HG03139 (cell line): ENCODE results near the gene UTRN.

ENCODE experiments used
- ATAC-seq: cut with Tn5 transposase; IDR thresholded peaks from one replicate; pipeline ENCODE4 v1.9.1; 2021; ENCODE audit not compliant: unreplicated experiment

The UTRN gene

GRCh38 chr6:144284783-144285547, at the start of gene UTRN:
Gene UTRN (plus strand): TSS chr6:144285335. CDS start chr6:144291829, 6,494 bp downstream.
- ATAC-seq = peak; percentile 50

- ATAC-seq = no peak
Observed at GRCh38 chr6:144244688-144245087, 40.4 kb upstream of the UTRN start.

DNA sequence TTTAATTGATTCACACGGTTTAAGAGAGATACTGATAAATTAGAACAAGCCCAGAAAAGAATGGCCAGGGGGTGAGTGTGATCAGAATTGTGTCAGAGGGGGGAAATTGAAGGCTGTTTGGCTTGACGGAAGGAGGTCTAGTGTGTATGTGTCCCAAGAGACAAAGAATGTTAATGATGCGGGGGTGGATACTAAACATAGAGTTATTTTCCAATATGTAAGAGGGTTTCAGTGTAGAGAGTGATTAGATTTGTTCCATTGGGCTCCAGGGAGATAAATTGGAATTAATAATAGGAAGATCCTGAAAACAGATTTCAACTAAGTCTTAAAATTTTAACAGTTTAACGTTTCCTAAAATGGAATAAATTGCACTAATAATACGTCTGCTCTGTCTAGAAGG, 38.1 kb upstream of the UTRN start:
- no peak for ATAC-seq

GRCh38 chr6:144248003-144248402, 37.1 kb upstream of the UTRN start:
- no peak for ATAC-seq

- no peak for ATAC-seq
Observed at GRCh38 chr6:144248476-144249301, 36.4 kb upstream of the UTRN start.

DNA sequence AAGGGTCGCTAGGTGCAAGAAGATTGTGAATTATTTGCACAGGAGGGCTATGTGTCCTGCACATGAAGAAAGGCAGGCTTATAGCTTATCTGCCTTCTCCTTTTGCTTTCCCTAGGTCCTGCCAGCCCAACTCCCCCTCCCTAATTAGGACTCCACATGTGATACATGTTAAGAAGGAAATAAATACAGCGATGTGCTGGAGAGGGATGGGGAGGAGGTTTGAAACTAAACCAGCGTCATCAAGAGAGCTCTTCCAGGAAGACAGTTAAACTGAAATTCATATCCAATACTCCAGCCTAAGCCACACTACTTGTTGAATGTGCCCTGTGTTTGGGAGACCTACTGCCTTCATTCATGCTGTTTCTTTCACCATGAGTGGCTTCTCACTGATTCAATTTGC, 34.9 kb upstream of the UTRN start:
- no peak for ATAC-seq

DNA sequence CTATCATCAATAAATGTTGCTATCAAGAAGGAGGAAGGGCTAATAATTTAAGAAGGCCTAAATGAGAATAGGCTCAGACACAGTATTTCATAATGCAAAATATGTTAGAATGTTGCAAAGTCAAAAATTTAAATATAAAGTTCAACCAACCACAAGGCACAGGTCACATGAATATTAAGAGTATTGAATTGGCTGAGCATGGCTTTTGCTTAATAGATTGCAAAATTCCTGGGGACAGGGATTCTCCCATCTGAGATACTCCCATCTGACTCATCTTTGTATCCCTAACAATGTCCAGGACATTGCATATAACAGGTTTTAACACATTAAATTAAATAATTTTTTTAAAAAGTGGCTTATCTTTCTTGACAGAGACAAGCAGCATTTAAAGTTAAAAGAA, 32.9 kb upstream of the UTRN start:
- no peak for ATAC-seq

GRCh38 chr6:144259986-144260385, 25.1 kb upstream of the UTRN start:
- no peak for ATAC-seq

- ATAC-seq = no peak
Observed at GRCh38 chr6:144262470-144263369, 22.4 kb upstream of the UTRN start.

- no peak for ATAC-seq
Observed at GRCh38 chr6:144263786-144264185, 21.3 kb upstream of the UTRN start.

DNA sequence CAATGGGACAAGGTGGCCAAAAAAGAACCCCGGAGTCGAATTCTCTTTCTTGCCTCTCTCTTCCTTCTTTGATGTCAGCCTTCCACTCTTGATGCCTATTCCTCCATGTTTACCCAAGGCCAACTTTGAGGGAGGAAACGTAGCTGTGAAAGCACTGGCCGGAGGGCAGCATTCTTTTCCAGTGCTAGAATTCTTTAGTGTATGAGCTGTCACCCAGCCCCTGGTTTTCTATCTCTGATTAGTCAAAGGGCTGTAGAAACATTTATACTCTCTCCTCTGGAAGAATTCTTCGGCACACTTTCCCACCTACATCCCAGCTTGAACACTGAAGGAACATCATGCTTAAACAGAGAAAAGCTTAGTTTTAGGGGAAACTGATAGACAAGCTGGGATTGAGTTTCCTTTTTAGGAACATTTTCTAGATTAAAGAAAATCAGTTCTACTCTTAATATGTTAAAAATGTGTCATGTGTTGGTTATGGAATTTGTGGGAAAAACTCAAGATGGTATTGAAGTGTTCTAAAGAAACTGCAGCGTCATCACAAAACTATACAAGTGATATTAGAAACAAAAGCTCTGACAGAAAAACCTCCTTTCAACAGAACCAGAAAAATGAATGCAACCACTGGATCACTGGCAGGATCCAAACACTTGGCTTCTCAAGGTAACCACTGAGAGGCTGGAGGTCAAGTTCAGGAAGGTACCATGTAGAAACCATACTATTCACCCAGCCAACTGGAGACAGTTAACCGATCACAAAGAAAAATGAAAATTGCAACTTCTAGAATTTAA, 20.7 kb upstream of the UTRN start:
- ATAC-seq = no peak

GRCh38 chr6:144265061-144265357, 20.1 kb upstream of the UTRN start:
- no peak for ATAC-seq

DNA sequence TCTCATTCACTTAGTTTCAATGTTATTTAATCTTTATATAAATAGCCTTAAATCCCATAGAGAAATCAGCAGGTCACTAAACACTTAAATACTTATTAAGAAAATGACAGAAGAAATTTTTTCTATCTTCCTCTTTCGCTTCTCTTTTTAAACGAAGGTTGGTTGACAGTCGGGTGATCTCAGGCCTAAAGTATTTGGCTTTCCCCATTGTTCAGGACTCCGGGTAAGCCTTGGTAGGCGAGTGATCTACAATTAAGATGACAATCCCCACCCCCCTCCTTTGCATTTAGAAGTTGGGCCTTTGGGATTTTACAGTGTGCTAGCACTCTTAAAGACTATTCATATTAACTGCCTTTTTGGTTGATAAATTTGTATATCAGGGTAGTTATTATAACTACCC, 19.7 kb upstream of the UTRN start:
- peak; percentile 83 for ATAC-seq

DNA sequence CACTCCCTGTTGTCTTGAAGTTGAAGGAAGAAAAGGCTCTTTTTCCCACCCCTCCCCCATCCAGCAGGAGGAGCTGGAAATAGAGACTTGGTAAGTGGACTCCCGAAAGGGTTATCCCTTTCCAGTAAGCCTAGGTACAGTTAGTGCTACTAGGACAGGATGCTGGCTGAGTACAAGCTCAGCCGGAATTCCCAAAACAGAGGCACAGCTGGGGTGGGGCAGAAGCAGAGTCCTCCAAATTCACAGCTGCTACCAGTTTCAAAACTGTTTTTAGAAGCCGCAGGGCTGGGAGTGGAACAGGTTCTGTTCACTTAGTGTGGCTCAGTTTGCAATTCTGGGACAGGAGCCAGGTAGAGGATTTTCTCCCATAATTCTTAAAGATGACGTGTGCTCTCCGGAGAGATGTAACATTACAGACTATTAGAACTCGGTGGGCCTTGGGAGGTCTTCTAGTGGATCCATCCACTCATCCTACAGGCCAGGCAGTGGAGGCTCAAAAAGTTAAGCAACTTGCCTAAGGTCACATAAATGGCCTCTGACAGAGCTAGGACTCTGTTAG, 19.0 kb upstream of the UTRN start:
- no peak for ATAC-seq

DNA sequence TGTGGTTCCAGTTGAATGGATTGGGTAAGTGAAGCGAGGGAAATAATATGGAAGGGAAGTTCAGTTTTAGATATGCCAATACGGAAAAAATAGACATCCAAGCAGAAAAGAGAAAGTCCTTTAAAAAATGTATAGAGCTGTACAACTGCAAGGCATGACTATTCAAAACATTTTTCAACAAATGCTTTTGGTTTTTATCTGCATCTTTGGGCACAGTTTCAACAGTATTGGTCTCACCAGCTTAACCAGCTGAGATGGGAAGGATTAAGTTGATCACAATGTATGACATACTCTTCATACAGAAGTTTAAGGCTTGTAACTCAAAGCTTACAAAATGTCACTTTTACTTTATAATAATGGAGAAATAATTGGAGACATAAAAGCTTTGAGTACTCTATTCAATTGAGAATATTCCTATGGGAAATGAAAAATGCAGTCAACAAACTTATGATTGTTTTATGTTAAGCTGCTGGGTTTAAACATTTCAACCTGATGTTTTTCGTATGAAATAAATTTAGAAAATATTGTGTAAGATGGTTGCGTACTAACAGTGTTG, 16.3 kb upstream of the UTRN start:
- no peak for ATAC-seq

- no peak for ATAC-seq
Observed at GRCh38 chr6:144277174-144277573, 8.0 kb upstream of the UTRN start.

DNA sequence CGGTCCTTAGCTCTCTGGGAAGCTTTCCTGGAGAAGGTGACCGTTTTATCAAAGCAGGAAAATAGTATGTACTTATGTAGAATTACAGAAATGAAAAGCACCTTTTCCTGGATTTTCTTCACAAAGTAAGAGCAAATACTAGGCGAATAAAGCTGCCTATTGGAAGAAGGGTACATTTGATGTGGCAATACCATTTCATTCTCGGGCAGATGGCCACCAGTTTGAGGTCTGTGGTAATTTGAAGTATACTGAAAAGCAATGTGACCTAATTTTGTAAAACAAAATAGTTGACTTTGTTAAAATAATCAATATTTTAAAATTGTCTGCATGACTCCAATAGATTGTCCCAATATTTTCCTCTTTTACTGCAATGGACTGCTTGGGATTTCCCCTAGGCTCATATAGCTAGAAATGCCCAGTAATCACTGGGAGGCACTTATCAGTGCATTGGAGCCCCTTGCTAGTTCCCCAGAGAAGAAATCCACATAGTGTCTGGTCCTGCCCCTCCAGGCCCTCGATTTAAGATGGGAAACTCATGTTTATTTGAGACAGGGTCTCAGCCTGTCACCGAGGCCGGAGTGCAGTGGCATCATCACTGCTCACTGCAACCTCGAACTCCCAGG, 7.4 kb upstream of the UTRN start:
- ATAC-seq = no peak

- ATAC-seq = no peak
Observed at GRCh38 chr6:144278659-144279314, 6.3 kb upstream of the UTRN start.

- ATAC-seq = no peak
Observed at GRCh38 chr6:144279484-144280150, 5.5 kb upstream of the UTRN start.
